Measurements from ENCODE around the gene ARL15.

GRCh38 chr5:54289769-54290168 lies 20.6 kb downstream of the ARL15 start:
- no peak for TF ChIP-seq POLR2A (IDR thresholded peaks at IDR 0.05; ENCODE audit: low read depth, low read length)
- no peak for TF ChIP-seq POLR2AphosphoS5 (IDR thresholded peaks at IDR 0.05; ENCODE audit: low read depth, low read length)
- TF ChIP-seq PAX5 (IDR thresholded peaks at IDR 0.05; ENCODE audit: insufficient read depth, low read length, severe bottlenecking): no peak

Data from GM12891 (cell line).